ENCODE data around the gene RABGEF1.

DNA sequence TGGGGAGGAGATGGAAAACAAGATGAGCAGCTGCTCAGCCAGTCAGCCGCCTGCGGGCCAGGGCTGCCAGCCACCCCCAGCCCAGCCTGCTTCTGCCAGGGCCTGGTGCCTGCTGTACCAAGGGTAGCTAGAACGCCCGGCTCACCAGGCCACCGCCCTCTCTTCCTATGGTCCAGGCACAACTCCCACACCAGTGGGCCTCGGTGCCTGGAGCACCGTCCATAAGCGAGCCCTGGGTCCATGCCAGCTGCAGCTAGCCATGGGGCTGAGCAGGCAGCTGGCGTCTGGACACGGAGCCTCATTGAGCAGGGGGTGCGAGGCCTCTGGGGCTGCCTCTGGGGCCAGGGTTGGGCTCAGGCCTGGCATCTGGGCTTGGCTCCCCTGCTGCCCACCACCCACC lies 8.5 kb upstream of the RABGEF1 start:
- TF ChIP-seq, protein P1, sequence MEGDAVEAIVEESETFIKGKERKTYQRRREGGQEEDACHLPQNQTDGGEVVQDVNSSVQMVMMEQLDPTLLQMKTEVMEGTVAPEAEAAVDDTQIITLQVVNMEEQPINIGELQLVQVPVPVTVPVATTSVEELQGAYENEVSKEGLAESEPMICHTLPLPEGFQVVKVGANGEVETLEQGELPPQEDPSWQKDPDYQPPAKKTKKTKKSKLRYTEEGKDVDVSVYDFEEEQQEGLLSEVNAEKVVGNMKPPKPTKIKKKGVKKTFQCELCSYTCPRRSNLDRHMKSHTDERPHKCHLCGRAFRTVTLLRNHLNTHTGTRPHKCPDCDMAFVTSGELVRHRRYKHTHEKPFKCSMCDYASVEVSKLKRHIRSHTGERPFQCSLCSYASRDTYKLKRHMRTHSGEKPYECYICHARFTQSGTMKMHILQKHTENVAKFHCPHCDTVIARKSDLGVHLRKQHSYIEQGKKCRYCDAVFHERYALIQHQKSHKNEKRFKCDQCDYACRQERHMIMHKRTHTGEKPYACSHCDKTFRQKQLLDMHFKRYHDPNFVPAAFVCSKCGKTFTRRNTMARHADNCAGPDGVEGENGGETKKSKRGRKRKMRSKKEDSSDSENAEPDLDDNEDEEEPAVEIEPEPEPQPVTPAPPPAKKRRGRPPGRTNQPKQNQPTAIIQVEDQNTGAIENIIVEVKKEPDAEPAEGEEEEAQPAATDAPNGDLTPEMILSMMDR (IDR thresholded peaks at IDR 0.05) = no peak
- TF ChIP-seq EZH2 (IDR thresholded peaks at IDR 0.05; ENCODE audit: borderline replicate concordance, insufficient read depth, low read depth, low read length, poor library complexity, severe bottlenecking) = no peak
